GM12878 (cell line): Measurements from ENCODE around the gene NT5C3A. TPM values are rescaled to one million over a fixed set of nuclear protein-coding genes. Genes with fewer than 3 reads are reported as not detected.

ENCODE experiments used
- ASH2L ChIP-seq: fragments of 300-600, 200-600 bp; sonication (generic); IDR thresholded peaks from 2 replicates; pipeline ENCODE4 v1.6.1; 2017; ENCODE audit warnings: low read depth, mild to moderate bottlenecking, borderline replicate concordance
- BACH1 ChIP-seq: fragments of 450-650 bp; IDR thresholded peaks from 2 replicates; pipeline ENCODE4 v1.6.1; 2017; ENCODE audit warnings: mild to moderate bottlenecking, borderline replicate concordance
- CREB1 ChIP-seq: IDR thresholded peaks from 2 replicates; pipeline ENCODE4 v1.6.1; 2012; ENCODE audit warnings: low read depth, mild to moderate bottlenecking, inconsistent platforms
- CREM ChIP-seq: IDR thresholded peaks from 2 replicates; pipeline ENCODE4 v1.6.1; 2014; ENCODE audit warnings: antibody characterized with exemption, low read depth
- E2F8 ChIP-seq: fragments of 450-650 bp; IDR thresholded peaks from 2 replicates; pipeline ENCODE4 v1.6.1; 2018; ENCODE audit warnings: mild to moderate bottlenecking, low read depth, moderate library complexity; ENCODE audit not compliant: partially characterized antibody
- HCFC1 ChIP-seq: fragments of 150-350 bp; IDR thresholded peaks from 2 replicates; pipeline ENCODE4 v1.6.1; 2014; ENCODE audit warnings: low read length
- HDAC6 ChIP-seq: fragments of 200-600 bp; sonication (generic); IDR thresholded peaks from one replicate; pipeline ENCODE4 v1.8.0; 2017; ENCODE audit warnings: antibody characterized with exemption; ENCODE audit not compliant: unreplicated experiment
- IKZF1 ChIP-seq: fragments of 450-650 bp; conservative IDR thresholded peaks from 2 replicates; pipeline ENCODE4 v1.6.1; 2017; ENCODE audit warnings: antibody characterized with exemption, mild to moderate bottlenecking
- NFYA ChIP-seq: IDR thresholded peaks from 2 replicates; pipeline ENCODE4 v1.6.1; 2011; ENCODE audit warnings: low read depth, mild to moderate bottlenecking, low read length, improper control_type of control experiment, borderline replicate concordance
- NFYB ChIP-seq: IDR thresholded peaks from 2 replicates; pipeline ENCODE4 v1.6.1; 2011; ENCODE audit warnings: low read depth, mild to moderate bottlenecking, low read length, improper control_type of control experiment, moderate library complexity; ENCODE audit not compliant: insufficient read depth
- NR2C2 ChIP-seq: IDR thresholded peaks from 2 replicates; pipeline ENCODE4 v1.6.1; 2011; ENCODE audit warnings: borderline replicate concordance, low read depth; ENCODE audit not compliant: control insufficient read depth, insufficient read length
- POU2F2 ChIP-seq: IDR thresholded peaks from 3 replicates; pipeline ENCODE4 v1.6.1; 2011; ENCODE audit warnings: low read depth, mild to moderate bottlenecking, low read length, borderline replicate concordance
- SP1 ChIP-seq: IDR thresholded peaks from one replicate; pipeline ENCODE4 v1.6.1; 2011; ENCODE audit warnings: low read depth, low read length
- SRF ChIP-seq, 2 experiments: IDR thresholded peaks; 2 replicates each; pipeline ENCODE4 v1.6.1; 2011; ENCODE audit warnings: low read depth in 2 of 2, low read length in 2 of 2, mild to moderate bottlenecking in 1 of 2, moderate library complexity in 1 of 2
- TCF3 ChIP-seq: IDR thresholded peaks from 2 replicates; pipeline ENCODE4 v1.6.1; 2012; ENCODE audit warnings: low read depth, mild to moderate bottlenecking, low read length, borderline replicate concordance; ENCODE audit not compliant: insufficient read depth
- USF2 ChIP-seq: IDR thresholded peaks from 2 replicates; pipeline ENCODE4 v1.6.1; 2011; ENCODE audit warnings: low read depth, low read length, improper control_type of control experiment, borderline replicate concordance
- YY1 ChIP-seq: IDR thresholded peaks from 2 replicates; pipeline ENCODE4 v1.6.1; 2011; ENCODE audit warnings: low read depth, mild to moderate bottlenecking, low read length
- ZBTB33 ChIP-seq: fragments of 450-650 bp; IDR thresholded peaks from 2 replicates; pipeline ENCODE4 v1.6.1; 2017; ENCODE audit warnings: mild to moderate bottlenecking
- polyA plus RNA-seq, 11 experiments: library from polyadenylated mRNA; depleted of rRNA in 4 of 11; unstranded in 6 of 11; stranded (reverse) in 5 of 11; fragments of >200 nt; fragmentation: Nextera tagmentation in 4 of 11; fragmentation: Illumina TruSeq in 1 of 11; extraction: Ambion mirVana in 4 of 11; extraction: Trizol in 1 of 11; gene quantifications; 1 replicate in 1 of 11; 2 replicates in 10 of 11; pipeline versions ENCODE4 v1.2.1 to v1.2.3, GENCODE V29; 2011 to 2016; ENCODE audit warnings: inconsistent platforms in 2 of 11, missing spikeins in 2 of 11, low read depth in 1 of 11
- total RNA-seq, 4 experiments: library from RNA; depleted of rRNA in 3 of 4; stranded (reverse); fragments of >200 nt in 3 of 4; fragmentation: Illumina TruSeq in 1 of 4; extraction: Trizol in 1 of 4; gene quantifications; 2 replicates each; pipeline versions ENCODE4 v1.2.1 to v1.2.3, GENCODE V29; 2013 to 2021
- TF ChIP-seq, protein P1 (sequence below): fragments of 450-650 bp; IDR thresholded peaks from 2 replicates; pipeline ENCODE4 v1.6.1; 2017; ENCODE audit warnings: mild to moderate bottlenecking, moderate library complexity

Gene NT5C3A
- total and polyA plus RNA-seq, 10 of the 15 experiments (the other 5 are each of a cell fraction or from before 2014, with no cell fraction given), result 53.0 to 111 (median 71.4) TPM

- TF ChIP-seq HDAC6 (no peak), YY1 (peak; percentile 78), SRF (IDR thresholded peaks at IDR 0.05; ENCODE audit: low read depth in 2 of 2, low read length in 2 of 2) (no peak), ZBTB33 (no peak), NFYA (no peak), TCF3 (0 out of 2 replicates have a peak, but pooled peaks have one; percentile 24), CREM (no peak; the same call in 1 of the 2 replicates), CREB1 (peak; percentile 66; the same call in 1 of the 2 replicates), IKZF1 (peak; percentile 84), NR2C2 (no peak), NFYB (no peak), SP1 (peak; percentile 15), USF2 (no peak), ASH2L (no peak), BACH1 (no peak), POU2F2 (no peak), HCFC1 (peak; percentile 87), E2F8 (no peak)
- TF ChIP-seq, protein P1, sequence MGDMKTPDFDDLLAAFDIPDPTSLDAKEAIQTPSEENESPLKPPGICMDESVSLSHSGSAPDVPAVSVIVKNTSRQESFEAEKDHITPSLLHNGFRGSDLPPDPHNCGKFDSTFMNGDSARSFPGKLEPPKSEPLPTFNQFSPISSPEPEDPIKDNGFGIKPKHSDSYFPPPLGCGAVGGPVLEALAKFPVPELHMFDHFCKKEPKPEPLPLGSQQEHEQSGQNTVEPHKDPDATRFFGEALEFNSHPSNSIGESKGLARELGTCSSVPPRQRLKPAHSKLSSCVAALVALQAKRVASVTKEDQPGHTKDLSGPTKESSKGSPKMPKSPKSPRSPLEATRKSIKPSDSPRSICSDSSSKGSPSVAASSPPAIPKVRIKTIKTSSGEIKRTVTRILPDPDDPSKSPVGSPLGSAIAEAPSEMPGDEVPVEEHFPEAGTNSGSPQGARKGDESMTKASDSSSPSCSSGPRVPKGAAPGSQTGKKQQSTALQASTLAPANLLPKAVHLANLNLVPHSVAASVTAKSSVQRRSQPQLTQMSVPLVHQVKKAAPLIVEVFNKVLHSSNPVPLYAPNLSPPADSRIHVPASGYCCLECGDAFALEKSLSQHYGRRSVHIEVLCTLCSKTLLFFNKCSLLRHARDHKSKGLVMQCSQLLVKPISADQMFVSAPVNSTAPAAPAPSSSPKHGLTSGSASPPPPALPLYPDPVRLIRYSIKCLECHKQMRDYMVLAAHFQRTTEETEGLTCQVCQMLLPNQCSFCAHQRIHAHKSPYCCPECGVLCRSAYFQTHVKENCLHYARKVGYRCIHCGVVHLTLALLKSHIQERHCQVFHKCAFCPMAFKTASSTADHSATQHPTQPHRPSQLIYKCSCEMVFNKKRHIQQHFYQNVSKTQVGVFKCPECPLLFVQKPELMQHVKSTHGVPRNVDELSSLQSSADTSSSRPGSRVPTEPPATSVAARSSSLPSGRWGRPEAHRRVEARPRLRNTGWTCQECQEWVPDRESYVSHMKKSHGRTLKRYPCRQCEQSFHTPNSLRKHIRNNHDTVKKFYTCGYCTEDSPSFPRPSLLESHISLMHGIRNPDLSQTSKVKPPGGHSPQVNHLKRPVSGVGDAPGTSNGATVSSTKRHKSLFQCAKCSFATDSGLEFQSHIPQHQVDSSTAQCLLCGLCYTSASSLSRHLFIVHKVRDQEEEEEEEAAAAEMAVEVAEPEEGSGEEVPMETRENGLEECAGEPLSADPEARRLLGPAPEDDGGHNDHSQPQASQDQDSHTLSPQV, result no peak
Measured at GRCh38 chr7:33062782-33063443, 337 bp upstream of the NT5C3A start (continued).
